Liver (tissue), 9 donors: ENCODE results near the gene DEFB112. TPM values are rescaled to one million over a fixed set of nuclear protein-coding genes. Genes with fewer than 3 reads are reported as not detected.

ENCODE experiments used
- DNase-seq: peaks from one replicate; pipeline ENCODE4 v3.0.0-alpha.2; 2017; ENCODE audit warnings: low spot score
- H3K27ac ChIP-seq, 2 donors: one replicate each; pipeline ENCODE4 v1.7.0; 2013; ENCODE audit warnings: inconsistent platforms in 2 of 2, low read length in 2 of 2, control low read depth in 1 of 2, low read depth in 1 of 2, mild to moderate bottlenecking in 1 of 2
- H3K27me3 ChIP-seq, 4 donors: one replicate each; pipeline versions ENCODE4 v1.6.1 to v1.7.0; 2013; ENCODE audit warnings: low read length in 3 of 4, inconsistent platforms in 1 of 4, mild to moderate bottlenecking in 1 of 4, moderate library complexity in 1 of 4; ENCODE audit not compliant: control insufficient read depth in 4 of 4, insufficient read depth in 4 of 4
- H3K36me3 ChIP-seq, 4 donors: one replicate each; pipeline versions ENCODE4 v1.6.1 to v1.7.0; 2013; ENCODE audit warnings: low read length in 3 of 4, mild to moderate bottlenecking in 3 of 4, low read depth in 1 of 4, moderate library complexity in 1 of 4; ENCODE audit not compliant: control insufficient read depth in 4 of 4, insufficient read depth in 3 of 4
- H3K4me1 ChIP-seq, 4 donors: one replicate each; pipeline versions ENCODE4 v1.6.1 to v1.7.0; 2013; ENCODE audit warnings: low read length in 3 of 4, mild to moderate bottlenecking in 3 of 4, moderate library complexity in 1 of 4; ENCODE audit not compliant: control insufficient read depth in 4 of 4, insufficient read depth in 4 of 4
- H3K4me3 ChIP-seq, 3 donors: one replicate each; pipeline versions ENCODE4 v1.6.1 to v1.7.0; 2013; ENCODE audit warnings: low read length in 3 of 3, control low read depth in 1 of 3, low read depth in 1 of 3, mild to moderate bottlenecking in 1 of 3
- H3K9ac ChIP-seq, 2 donors: one replicate each; pipeline ENCODE4 v1.7.0; 2013; ENCODE audit warnings: low read length in 2 of 2, mild to moderate bottlenecking in 2 of 2, moderate library complexity in 2 of 2, control low read depth in 1 of 2, low read depth in 1 of 2
- H3K9me3 ChIP-seq, 4 donors: one replicate each; pipeline versions ENCODE4 v1.6.1 to v1.7.0; 2013; ENCODE audit warnings: low read length in 3 of 4; ENCODE audit not compliant: control insufficient read depth in 4 of 4
- ATF3 ChIP-seq: IDR thresholded peaks from 2 replicates; pipeline ENCODE4 v1.6.1; 2016; ENCODE audit warnings: antibody characterized with exemption
- CTCF ChIP-seq: fragments of 150-350 bp; IDR thresholded peaks from 2 replicates; pipeline ENCODE4 v1.5.1; 2017; ENCODE audit warnings: improper control_type of control experiment, low read depth, low read length; ENCODE audit not compliant: missing input control
- EGR1 ChIP-seq, 2 donors: IDR thresholded peaks; 2 replicates each; pipeline ENCODE4 v1.6.1; 2016 to 2018; ENCODE audit warnings: antibody characterized with exemption in 2 of 2, low read depth in 2 of 2
- FOXA1 ChIP-seq: IDR thresholded peaks from 2 replicates; pipeline ENCODE4 v1.6.1; 2016; ENCODE audit warnings: antibody characterized with exemption
- GABPA ChIP-seq, 2 donors: IDR thresholded peaks in 1 of 2; conservative IDR thresholded peaks in 1 of 2; 2 replicates each; pipeline ENCODE4 v1.6.1; 2016; ENCODE audit warnings: antibody characterized with exemption in 2 of 2, mild to moderate bottlenecking in 1 of 2, moderate library complexity in 1 of 2
- HNF4A ChIP-seq, 2 donors: conservative IDR thresholded peaks; 2 replicates each; pipeline ENCODE4 v1.6.1; 2016; ENCODE audit warnings: antibody characterized with exemption in 2 of 2, mild to moderate bottlenecking in 2 of 2
- HNF4G ChIP-seq: IDR thresholded peaks from 2 replicates; pipeline ENCODE4 v1.6.1; 2016; ENCODE audit warnings: antibody characterized with exemption
- JUND ChIP-seq, 2 donors: IDR thresholded peaks; 2 replicates each; pipeline ENCODE4 v1.6.1; 2016; ENCODE audit warnings: antibody characterized with exemption in 2 of 2
- MAX ChIP-seq: IDR thresholded peaks from 2 replicates; pipeline ENCODE4 v1.6.1; 2016; ENCODE audit warnings: antibody characterized with exemption
- RAD21 ChIP-seq, 2 donors: IDR thresholded peaks; 2 replicates each; pipeline ENCODE4 v1.6.1; 2016; ENCODE audit warnings: antibody characterized with exemption in 2 of 2, mild to moderate bottlenecking in 2 of 2
- REST ChIP-seq: IDR thresholded peaks from 2 replicates; pipeline ENCODE4 v1.6.1; 2016; ENCODE audit warnings: antibody characterized with exemption, mild to moderate bottlenecking
- RXRA ChIP-seq, 2 donors: IDR thresholded peaks; 2 replicates each; pipeline ENCODE4 v1.6.1; 2017 to 2018; ENCODE audit warnings: antibody characterized with exemption in 2 of 2, mild to moderate bottlenecking in 1 of 2
- SP1 ChIP-seq: IDR thresholded peaks from 2 replicates; pipeline ENCODE4 v1.6.1; 2018; ENCODE audit warnings: antibody characterized with exemption, mild to moderate bottlenecking
- TAF1 ChIP-seq: conservative IDR thresholded peaks from 2 replicates; pipeline ENCODE4 v1.6.1; 2016; ENCODE audit warnings: antibody characterized with exemption, mild to moderate bottlenecking
- YY1 ChIP-seq: IDR thresholded peaks from 2 replicates; pipeline ENCODE4 v1.6.1; 2016; ENCODE audit warnings: antibody characterized with exemption, mild to moderate bottlenecking
- ZBTB33 ChIP-seq: IDR thresholded peaks from 2 replicates; pipeline ENCODE4 v1.6.1; 2016; ENCODE audit warnings: antibody characterized with exemption
- WGBS: extraction: QIAGEN DNeasy Blood & Tissue Kit; methylation state at CpG from one replicate; pipeline ENCODE4 v1.1.7; 2013; 5-methylcytosine and 5-hydroxymethylcytosine counted together
- polyA plus RNA-seq, 2 donors: library from polyadenylated mRNA; stranded (reverse) in 1 of 2; unstranded in 1 of 2; fragments of 200-250 nt in 1 of 2; fragments of >200 nt in 1 of 2; fragmentation: Nextera tagmentation in 1 of 2; extraction: Ambion mirVana in 1 of 2; gene quantifications; one replicate each; pipeline versions ENCODE4 v1.2.1 to v1.2.3, GENCODE V29; 2013 to 2015
- total RNA-seq, 2 donors: library from RNA; depleted of rRNA; stranded (reverse); fragments of >200 nt; gene quantifications; one replicate each; pipeline ENCODE4 v1.2.3, GENCODE V29; 2014
- donor health status: healthy.
- donor health status: healthy.
- donor health status: healthy.
- donor health status: healthy.
- donor health status: healthy.

Gene DEFB112
- total and polyA plus RNA-seq, 4 donors, result not detected

GRCh38 chr6:50071921-50072320, 22.2 kb upstream of the DEFB112 start:
- TF ChIP-seq JUND (IDR thresholded peaks at IDR 0.05) (no peak), CTCF (no peak), ZBTB33 (no peak), REST (no peak), GABPA (IDR thresholded peaks at IDR 0.05 in 1 of 2, conservative IDR thresholded peaks at IDR 0.05 in 1 of 2) (no peak), RXRA (IDR thresholded peaks at IDR 0.05) (no peak), HNF4G (no peak), FOXA1 (no peak), MAX (no peak), ATF3 (no peak), TAF1 (no peak), EGR1 (IDR thresholded peaks at IDR 0.05; ENCODE audit: low read depth in 2 of 2) (no peak), RAD21 (IDR thresholded peaks at IDR 0.05) (no peak), HNF4A (conservative IDR thresholded peaks at IDR 0.05) (no peak), SP1 (no peak), YY1 (no peak)
- Histone ChIP-seq H3K4me1 (no peaks in the 10 kb centered on the region), H3K9me3 (no peaks in the 10 kb centered on the region), H3K36me3 (no peaks in the 10 kb centered on the region), H3K4me3 (no peak overlapping the region), H3K27ac (no peak overlapping the region), H3K9ac (no peak overlapping the region), H3K27me3 (no peaks in the 10 kb centered on the region)
- DNase-seq, result no peak
- WGBS, result 85% methylated on average over 1 of the region's 1 CpG

GRCh38 chr6:50070101-50070500, 20.4 kb upstream of the DEFB112 start:
- no peaks in the 10 kb centered on the region for H3K27me3 ChIP-seq

More at GRCh38 chr6:50070101-50070500, 20.4 kb upstream of the DEFB112 start:
- Histone ChIP-seq H3K4me3 (no peak overlapping the region), H3K27ac (no peak overlapping the region), H3K9me3 (no peaks in the 10 kb centered on the region), H3K36me3 (no peaks in the 10 kb centered on the region), H3K4me1 (no peaks in the 10 kb centered on the region), H3K9ac (no peak overlapping the region)
- no peak for DNase-seq
- TF ChIP-seq CTCF (no peak), TAF1 (no peak), ATF3 (no peak), YY1 (no peak), FOXA1 (no peak)
- WGBS, result 92% methylated on average over 2 of the region's 2 CpGs
